ENCODE data around the gene MCUB.
"Not testable (repeated sequence)": the region's sequence is repeated elsewhere in the genome, so short reads cannot be mapped to it uniquely, and the experiment has no call there.

MCUB gene

DNA sequence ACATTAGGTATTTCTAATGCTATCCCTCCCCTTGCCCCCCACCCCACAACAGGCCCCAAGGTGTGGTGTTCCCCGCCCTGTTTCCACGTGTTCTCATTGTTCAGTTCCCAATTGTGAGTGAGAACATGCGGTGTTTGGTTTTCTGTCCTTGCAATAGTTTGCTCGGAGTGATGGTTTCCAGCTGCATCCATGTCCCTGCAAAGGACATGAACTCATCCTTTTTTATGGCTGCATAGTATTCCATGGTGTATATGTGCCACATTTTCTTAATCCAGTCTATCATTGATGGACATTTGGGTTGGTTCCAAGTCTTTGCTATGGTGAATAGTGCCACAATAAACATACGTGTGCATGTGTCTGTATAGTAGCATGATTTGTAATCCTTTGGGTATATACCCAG lies 20.0 kb downstream of the MCUB start:
- not testable (repeated sequence) for DNase-seq

DNA sequence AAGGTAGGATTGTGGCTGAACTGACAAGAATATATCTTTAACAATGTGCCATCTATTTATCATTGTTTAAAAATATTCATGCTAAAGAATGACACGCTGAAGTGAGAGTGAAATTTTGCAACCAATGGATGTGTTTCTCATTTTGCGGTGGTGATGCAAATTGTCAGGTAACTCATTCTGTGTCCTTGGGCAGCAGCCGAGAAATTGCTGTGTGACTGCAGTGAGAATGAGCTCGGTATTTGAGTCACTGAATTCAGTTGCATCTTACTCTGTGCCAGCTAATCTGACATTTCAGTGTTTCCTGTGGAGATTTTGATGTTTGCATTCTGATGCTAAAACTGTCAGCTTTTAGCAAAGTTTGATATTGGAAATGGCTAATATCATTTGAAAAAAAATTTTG lies 28.1 kb downstream of the MCUB start:
- no peak for DNase-seq

DNA sequence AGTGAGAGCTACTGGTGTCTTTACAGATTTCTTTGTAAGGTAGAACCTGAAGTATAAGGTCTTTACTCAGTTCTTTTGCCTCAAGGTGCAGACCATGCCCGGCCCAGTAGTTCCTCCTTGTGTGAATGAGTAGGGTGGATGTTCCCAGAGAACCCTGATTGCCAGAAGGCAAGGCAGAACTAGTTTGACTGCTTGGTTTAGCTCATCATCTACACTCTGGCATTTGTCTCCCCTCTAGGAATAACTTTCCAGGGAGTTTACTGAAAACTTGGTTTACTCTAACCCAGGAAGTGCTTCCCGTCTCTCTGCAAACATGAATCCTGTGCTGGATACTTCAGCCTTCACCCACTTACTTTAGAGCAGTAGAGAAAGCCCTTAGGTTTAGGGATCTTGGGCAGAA lies 29.1 kb downstream of the MCUB start:
- no peak for DNase-seq

DNA sequence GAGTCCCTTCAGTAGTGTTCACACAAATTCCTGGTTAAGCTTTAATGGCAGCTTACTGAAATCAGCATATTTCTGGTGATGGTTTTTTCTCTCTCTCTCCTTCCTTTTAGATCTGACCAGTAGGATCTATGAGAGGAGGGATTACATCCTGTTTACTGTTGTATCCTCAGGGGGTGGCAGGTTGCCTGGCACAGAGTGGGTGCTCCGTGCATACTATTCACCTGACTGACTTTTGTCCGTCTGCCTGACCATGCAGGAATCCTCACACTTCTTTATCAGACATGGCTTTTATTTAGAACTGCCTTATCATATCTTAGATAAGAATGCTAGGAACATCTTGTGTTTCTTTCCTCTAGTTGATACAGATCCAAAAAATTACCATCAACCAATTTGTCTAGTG lies 29.6 kb downstream of the MCUB start:
- DNase-seq, result no peak

DNA sequence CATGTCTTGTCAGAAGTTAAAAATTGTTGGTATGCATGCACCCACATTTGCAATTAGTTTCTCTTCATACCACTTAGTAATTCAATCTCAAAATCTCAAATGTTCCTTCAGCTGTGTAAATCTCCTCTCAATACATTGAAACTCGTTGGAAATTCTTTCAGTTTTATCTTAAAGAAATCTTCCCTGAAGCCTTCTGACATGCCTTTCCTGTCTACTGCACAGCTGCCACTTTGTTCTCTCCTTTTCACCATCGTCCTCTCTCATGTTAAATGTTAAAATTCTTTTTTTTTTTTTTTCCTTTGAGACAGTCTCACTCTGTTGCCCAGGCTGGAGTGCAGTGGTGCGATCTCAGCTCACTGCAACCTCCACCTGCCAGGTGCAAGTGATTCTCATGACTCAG lies 30.9 kb downstream of the MCUB start:
- DNase-seq, result no peak

DNA sequence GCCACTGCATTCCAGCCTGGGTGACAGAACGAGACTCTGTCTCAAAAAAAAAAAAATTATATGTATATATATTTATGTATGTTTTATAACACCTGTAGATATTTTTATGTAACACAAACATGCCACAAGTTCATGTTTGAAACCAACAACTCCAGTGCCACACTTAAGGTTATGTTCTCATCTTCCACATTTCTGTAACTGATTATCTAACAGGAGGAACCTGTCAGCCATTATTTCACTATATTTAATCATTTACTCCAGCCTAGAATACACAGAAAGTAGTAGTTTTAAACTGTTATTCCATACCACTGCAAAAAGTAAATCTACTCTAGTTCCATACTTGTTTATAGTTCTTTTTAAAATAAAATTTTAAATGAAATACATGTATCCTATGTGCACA lies 32.3 kb downstream of the MCUB start:
- no peak for DNase-seq

DNA sequence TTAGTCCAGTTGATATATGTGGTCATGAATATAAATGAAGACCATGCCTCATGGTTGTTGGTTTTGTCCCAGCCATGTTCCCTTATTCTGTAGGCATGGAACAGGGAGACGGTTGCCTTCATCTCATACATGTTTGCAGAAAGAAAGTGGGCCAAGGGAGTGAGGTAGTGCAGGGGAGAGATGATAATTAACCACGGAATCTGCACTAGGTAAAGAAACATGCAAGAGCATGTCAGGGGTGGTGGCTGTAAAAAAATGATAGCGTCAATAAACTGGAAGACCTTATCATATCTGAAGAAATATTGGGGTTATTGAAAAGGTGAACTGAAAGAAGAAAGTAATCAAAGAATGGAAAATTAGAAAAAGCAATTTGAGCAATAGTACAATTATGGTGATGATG lies 35.1 kb downstream of the MCUB start:
- DNase-seq, result not testable (repeated sequence)

DNA sequence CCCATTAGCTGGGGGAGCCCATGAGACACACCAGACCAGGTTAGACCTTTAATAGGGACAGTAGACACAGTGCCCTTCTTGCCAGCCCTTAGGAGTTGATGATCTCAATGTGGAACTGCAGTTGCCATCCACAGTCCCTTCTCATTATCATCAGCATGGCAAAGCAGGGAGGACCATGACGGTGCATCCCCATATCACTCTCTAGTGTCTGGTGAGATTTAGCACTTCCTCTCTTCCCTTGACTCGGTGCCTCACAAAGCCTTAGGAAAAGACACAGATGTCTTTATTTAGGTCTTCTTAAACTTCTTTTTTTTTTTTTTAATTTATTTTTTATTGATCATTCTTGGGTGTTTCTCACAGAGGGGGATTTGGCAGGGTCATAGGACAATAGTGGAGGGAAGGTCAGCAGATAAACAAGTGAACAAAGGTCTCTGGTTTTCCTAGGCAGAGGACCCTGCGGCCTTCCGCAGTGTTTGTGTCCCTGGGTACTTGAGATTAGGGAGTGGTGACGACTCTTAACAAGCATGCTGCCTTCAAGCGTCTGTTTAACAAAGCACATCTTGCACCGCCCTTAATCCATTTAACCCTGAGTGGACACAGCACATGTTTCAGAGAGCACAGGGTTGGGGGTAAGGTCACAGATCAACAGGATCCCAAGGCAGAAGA lies 36.5 kb downstream of the MCUB start:
- not testable (repeated sequence) for DNase-seq

DNA sequence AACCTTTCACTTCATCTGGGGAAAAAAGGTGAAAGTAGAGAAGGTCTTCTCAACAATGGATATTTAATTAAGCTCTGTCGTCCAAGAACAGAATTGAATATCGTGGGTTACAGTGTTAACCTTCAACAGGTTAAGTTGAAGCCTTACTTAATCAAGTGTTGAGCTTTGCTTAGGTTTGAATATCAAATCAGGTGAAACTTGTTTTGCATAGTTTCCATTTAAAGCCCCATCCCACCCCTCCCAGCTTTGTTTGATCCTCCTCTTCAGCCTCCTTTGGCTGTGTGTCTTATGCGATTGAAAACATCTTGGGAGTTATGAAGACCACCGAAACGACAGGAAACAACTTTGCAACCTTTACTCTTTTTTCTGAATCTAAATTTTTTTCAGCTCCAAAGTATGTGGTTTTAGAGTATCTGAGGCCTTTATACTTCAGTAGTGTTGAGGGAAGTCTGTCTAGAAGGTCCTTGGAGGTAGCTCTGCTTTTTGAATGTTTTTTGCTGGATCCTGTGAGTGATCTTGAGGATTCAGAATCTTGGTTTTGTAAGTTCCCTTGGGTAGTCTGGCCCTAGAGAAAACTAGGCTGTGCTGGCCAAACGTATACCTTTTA lies 39.1 kb downstream of the MCUB start:
- DNase-seq, result no peak

DNA sequence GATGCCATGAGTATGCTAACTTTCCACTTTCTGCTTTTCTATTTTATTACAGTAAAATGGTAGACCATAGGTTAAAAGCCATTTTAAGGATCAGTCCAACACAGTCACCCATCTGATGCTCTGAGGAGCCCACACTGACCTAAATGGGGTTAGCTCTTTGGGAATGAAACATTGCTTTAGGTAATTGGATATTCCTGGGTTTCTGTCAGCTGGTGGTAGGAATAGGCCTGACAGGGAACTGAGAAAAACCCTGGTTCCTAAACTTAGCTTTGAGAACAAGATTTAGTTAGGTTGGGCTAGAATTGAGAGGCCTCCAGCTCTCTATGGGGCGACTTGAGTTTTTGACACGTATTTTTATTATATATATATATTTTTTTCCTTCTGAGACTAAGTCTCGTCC lies 40.4 kb downstream of the MCUB start:
- no peak for DNase-seq

DNA sequence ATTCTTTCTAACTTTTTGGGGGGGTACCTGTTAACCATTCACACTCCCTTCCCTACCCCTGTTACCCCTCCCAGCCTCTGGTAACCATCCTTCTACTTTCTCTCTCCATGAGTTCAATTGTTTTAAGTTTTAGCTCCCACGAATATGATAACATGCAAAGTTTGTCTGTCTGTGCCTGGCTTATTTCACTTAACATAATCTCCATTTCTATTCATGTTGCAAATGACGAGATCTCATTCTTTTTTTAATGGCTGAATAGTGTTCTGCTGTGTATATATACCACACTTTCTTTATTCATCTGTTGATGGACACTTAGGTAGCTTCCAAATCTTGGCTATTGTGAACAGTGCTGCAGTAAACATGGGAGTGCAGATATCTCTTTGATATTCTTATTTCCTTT lies 41.3 kb downstream of the MCUB start:
- no peak for DNase-seq

DNA sequence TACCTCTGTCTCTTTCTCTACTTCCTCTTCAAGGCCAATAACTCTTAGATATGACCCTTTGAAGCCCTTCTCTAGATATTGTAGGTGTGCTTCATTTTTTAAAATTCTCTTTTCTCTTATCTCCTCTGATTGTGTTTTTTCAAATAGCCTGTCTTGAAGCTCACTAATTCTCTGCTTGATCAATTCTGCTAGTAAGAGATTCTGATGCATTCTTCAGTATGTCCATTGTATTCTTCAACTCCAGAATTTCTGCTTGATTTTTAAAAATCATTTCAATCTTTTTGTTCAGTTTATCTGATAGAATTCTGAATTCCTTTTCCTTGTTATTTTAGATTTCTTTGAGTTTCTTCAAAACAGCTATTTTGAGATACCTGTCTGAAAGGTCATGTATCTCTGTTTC lies 47.9 kb downstream of the MCUB start:
- DNase-seq, result no peak

DNA sequence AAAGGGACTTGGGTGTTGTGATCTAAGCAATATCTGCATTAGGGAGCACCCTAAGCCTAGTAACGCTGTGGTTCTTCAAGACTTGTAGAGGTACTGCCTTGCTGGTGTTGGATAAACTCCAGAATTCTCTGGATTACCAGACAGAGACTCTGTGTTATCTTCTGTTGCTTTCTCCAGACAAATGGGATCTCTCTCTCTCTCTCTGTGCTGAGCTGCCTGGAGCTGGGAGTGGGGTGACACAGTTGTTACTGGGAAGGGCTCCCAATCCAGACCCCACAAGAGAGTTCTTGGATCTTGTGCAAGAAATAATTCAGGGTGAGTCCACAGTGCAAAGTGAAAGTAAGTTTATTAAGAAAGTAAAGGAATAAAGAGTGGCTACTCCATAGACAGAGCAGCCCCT lies 48.8 kb downstream of the MCUB start:
- no peak for DNase-seq

DNA sequence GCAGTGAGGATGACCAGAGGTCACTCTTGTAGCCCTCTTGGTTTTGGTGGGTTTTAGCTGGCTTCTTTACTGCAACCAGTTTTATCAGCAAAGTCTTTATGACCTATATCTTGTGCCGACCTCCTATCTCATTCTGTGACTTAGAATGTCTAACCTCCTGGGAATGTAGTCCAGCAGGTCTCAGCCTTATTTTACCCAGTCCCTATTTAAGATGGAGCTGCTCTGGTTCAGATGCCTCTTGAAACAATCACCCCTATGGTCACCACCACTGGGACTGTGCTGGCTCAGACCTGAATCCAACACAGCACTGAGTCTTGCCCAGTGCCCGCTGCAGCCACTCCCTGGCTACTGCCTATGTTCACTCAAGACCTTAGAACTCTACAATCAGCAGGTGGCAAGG lies 49.4 kb downstream of the MCUB start:
- no peak for DNase-seq

DNA sequence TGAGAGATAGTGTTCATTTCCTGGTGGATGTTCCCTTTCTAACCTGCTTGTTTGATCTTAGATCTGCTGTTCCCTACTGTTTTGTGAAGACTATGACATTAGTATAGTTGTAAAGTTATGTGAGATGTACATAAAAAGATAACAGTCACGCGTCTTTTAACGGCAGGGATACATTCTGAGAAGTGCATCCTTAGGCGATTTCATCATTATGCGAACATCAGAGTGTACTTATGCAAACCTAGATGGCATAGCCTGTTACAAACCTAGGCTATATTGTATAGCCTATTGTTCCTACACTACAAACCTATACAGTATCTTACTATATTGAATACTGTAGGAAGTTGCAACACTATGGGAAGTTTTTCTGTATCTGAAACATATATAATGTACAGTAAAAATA lies 50.4 kb downstream of the MCUB start:
- no peak for DNase-seq

DNA sequence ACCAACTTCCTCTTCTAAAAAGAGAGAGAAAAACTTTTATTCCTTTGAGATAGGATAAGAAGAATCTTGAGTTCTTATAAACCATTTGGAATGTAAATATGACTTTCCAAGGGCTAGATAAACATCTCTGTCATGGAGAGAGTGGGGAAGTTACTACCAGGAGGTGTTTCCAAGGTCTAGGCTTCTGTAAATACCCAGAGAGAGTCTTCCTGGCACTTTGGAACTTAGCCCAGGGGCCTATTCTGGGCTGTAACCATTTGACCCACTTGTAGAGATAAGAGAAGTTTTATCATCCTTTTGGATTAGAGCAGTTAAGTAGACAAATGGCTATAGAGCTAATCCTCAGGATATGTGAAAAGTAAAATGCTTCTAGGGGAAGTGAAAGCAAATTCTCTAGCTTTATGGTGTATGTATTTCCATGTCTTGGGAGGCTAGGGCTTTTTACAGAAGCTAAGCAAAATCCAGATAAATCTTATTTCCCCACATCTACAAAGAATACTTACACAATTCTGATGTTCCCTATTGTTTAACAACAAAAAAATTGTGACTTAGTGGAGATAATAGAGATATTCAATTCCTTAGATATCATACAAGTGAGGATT lies 51.1 kb downstream of the MCUB start:
- no peak for DNase-seq

DNA sequence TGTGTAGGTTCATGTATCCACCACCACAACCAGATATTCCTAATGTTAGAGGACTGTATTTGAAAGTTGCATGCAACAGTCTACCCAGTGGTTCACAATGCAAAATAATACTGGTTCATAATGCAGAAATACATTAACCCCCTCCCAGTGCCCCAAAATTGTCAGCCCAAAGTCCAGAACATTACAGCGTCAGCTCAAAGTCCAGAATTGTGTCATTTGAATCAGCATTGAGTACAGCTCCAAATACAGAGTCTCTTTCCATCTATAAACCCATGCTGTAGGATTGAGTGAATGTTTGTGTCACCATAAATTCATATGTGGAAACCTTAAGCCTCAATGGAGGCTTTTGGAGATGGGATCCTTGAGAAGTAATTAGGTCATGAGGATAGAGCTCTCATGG lies 54.0 kb downstream of the MCUB start:
- no peak for DNase-seq

DNA sequence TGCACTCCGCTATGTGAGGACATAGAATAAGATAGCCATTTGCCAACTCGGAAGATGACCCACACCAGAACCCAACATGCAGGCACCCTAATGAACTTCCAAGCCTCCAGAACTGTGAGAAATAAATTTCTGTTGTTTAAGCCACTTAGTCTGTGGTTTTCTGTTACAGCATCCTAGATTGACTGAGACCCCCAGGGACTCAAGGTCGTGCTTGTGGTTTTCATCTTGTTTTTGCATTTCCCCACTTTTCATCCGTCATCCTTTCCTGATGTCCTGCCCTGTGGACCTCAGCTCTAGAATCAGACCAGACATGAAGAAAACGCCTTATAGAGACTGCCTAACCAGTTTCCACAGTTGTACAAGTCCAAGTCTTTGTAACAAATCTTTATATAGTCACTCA lies 54.4 kb downstream of the MCUB start:
- DNase-seq, result no peak

DNA sequence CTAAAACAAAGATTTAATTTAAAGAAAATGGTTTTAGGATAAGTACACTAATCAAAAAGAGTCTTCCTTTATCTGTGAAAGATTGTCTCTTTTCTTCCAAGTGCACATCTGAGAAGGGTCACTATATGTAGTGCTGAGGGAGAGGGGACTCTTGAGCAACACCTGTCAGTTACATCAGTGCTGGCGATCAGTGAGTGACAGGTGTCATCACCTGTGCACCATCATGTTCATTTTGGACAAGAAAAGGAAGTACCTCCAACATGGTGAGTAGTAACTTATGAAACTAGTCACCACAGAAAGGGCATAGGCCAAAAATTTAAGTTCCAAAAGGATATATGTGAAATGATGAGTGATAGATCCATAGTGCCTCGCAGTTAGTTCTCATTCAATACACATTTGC lies 55.7 kb downstream of the MCUB start:
- DNase-seq, result no peak

DNA sequence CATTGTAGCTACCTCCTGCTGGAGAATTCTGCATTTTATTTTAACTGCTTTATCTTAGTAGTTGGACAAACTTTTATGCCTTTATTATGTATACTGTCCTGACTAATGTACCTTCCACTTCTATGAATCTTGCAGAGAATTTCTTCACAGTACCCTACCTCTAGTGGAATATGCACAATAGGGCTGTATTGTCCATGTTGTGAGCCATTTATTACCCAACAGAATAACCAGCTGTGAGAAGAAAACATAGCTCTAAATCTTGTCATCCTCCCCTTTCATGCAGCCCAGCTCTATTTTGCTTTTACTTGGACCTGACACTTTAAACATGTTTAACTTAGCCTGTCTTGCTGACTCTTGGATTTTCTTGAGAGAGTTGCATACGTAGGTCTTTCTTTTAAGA lies 56.2 kb downstream of the MCUB start:
- DNase-seq, result no peak

DNA sequence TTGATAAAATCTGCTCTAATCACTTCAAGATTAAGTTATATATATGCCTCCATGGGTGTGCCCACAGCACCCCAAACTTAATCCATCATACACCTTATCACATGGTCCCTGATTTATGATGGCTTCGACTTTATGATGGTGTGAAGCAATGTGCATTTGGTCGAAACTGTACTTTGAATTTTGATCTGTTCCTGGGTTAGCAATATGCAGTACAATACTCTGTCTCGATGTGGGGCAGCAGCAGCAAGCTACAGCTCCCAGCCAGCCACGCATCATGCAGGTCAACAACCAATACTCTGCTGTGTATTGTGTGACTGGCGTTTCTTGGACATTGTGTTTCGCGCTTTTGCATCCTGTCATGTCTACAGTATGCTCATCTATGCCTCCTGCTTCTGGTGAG lies 62.6 kb downstream of the MCUB start:
- no peak for DNase-seq

DNA sequence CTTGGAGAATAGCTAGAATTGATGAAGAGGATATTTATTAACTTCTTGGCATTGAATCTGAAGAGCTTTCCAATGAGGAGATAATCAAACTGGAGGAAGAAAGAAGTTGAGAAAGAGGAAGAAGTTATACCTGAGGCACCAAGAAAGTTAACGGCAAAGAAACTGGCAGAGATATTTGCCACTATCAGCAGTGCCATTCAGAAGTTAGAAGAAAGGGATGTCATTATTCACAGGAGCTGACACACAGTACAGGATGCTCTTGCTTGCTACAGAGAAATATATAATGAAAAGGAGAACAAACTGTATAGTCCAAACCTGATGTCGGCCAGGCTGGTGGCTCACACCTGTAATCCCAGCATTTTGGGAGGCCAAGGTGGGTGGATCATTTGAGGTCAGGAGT lies 64.5 kb downstream of the MCUB start:
- DNase-seq, result no peak

DNA sequence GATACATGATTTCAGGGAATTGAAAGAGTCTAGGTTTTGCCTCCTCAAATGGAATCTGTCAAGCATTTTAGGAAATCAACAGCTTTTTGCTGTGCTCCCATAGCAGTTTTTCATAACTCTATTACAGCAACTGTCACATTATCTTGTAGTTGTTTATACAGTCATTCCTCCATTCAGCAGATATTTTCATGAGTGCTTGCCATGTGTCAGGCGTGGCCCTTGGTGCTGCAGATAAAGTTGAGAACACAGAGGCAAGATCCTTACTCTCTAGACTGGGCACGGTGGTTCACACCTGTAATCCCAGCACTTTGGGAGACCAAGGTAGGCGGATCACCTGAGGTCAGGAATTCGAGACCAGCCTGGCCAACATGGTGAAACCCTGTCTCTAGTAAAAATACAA lies 67.3 kb downstream of the MCUB start:
- no peak for DNase-seq

DNA sequence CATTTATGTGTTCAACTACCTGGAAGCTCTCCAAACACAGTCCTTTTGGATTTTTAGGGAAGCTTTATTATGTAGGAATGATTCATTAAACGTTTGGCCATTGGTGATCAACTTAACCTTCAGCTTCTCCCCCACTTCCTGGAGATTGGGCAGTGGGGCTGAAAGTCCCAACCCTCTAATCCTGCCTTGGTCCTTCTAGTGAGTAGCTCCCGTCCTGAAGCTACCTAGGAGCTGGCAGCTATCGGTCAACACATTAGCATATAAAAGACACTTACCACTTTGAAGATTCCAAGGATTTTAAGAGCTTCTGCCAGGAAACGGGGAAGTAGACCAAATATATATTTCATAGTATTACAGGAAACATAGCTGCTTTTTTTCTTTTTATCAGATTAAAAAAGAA lies 69.7 kb downstream of the MCUB start:
- DNase-seq, result no peak

All from effector CD8-positive, alpha-beta T cell (primary cell).